Parathyroid adenoma (tissue), 2 donors: ENCODE measurements around the gene PLCH1.
A peak's percentile ranks its signal among the peaks of the same experiment; 100 is the strongest.

Experiments
- H2AFZ ChIP-seq: fragments of 300-600 bp; sonication (generic); one replicate; pipeline ENCODE4 v1.7.0; 2017; ENCODE audit warnings: antibody characterized with exemption, mild to moderate bottlenecking
- H3K27ac ChIP-seq: fragments of 300-600 bp; sonication (generic); one replicate; pipeline ENCODE4 v1.7.0; 2017
- H3K27me3 ChIP-seq: fragments of 300-600 bp; sonication (generic); one replicate; pipeline ENCODE4 v1.7.0; 2017; ENCODE audit warnings: low read length; ENCODE audit not compliant: control insufficient read depth, insufficient read depth
- H3K36me3 ChIP-seq: fragments of 300-600 bp; sonication (generic); one replicate; pipeline ENCODE4 v1.7.0; 2017; ENCODE audit warnings: low read length; ENCODE audit not compliant: control insufficient read depth, insufficient read depth
- H3K4me1 ChIP-seq: fragments of 300-600 bp; sonication (generic); one replicate; pipeline ENCODE4 v1.7.0; 2017; ENCODE audit warnings: control low read depth
- H3K4me2 ChIP-seq: fragments of 300-600 bp; sonication (generic); one replicate; pipeline ENCODE4 v1.7.0; 2017; ENCODE audit warnings: low read length
- H3K4me3 ChIP-seq: fragments of 300-600 bp; sonication (generic); one replicate; pipeline ENCODE4 v1.7.0; 2017; ENCODE audit warnings: low read depth, low read length
- H3K79me2 ChIP-seq: fragments of 300-600 bp; sonication (generic); one replicate; pipeline ENCODE4 v1.7.0; 2017; ENCODE audit warnings: control low read depth
- H3K9ac ChIP-seq: fragments of 300-600 bp; sonication (generic); one replicate; pipeline ENCODE4 v1.7.0; 2017; ENCODE audit warnings: mild to moderate bottlenecking
- H3K9me3 ChIP-seq: fragments of 300-600 bp; sonication (generic); one replicate; pipeline ENCODE4 v1.7.0; 2017; ENCODE audit warnings: low read length; ENCODE audit not compliant: control insufficient read depth
- CTCF ChIP-seq: fragments of 300-600 bp; sonication (generic); IDR thresholded peaks from one replicate; pipeline ENCODE4 v1.7.0; 2017; ENCODE audit warnings: antibody characterized with exemption, mild to moderate bottlenecking
- donor health status: primary hyperparathyroidism.

Gene PLCH1

GRCh38 chr3:155548195-155548594, 196.7 kb downstream of the PLCH1 start:
- Histone ChIP-seq H2AFZ (no peak overlapping the region), H3K79me2 (no peaks in the 10 kb centered on the region), H3K27ac (no peak overlapping the region), H3K4me1 (no peaks in the 10 kb centered on the region), H3K4me3 (no peak overlapping the region), H3K4me2 (no peak overlapping the region), H3K9ac (no peak overlapping the region), H3K9me3 (no peaks in the 10 kb centered on the region), H3K27me3 (no peaks in the 10 kb centered on the region), H3K36me3 (no peaks in the 10 kb centered on the region)
- no peak for TF ChIP-seq CTCF

DNA sequence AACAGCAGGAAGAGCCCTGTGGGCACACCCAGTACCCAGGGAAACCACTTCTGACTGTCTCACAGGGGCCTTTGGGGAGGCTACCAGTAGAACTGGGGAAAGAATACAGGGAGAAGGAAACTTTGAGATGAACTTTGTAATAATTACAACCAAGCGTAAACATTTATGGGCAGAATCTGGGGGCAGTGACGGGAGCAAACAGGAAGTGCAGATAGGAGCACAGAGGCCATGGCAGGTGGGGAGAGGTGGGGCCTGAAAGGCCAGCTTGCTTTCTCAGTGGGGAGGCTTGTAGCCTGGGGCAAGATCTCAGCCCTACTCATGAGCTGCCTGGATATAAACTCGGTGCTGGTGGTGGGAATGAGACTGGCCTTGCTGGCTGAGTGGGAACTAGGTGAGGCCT, 209.8 kb downstream of the PLCH1 start:
- no peak for TF ChIP-seq CTCF
- Histone ChIP-seq H3K27me3 (no peaks in the 10 kb centered on the region), H3K4me2 (no peak overlapping the region), H3K9ac (no peak overlapping the region), H3K4me3 (no peak overlapping the region), H3K9me3 (no peaks in the 10 kb centered on the region), H2AFZ (peak overlapping the region; percentile 41), H3K4me1 (peaks cover 9% of the 10 kb centered on the region), H3K79me2 (no peaks in the 10 kb centered on the region), H3K27ac (peak overlapping the region; percentile 59), H3K36me3 (no peaks in the 10 kb centered on the region)

- Histone ChIP-seq H3K27me3 (no peaks in the 10 kb centered on the region), H3K4me2 (no peak overlapping the region), H3K9me3 (no peaks in the 10 kb centered on the region), H3K4me1 (no peaks in the 10 kb centered on the region), H3K4me3 (no peak overlapping the region), H3K36me3 (no peaks in the 10 kb centered on the region), H3K79me2 (no peaks in the 10 kb centered on the region), H3K27ac (no peak overlapping the region), H2AFZ (no peak overlapping the region), H3K9ac (no peak overlapping the region)
- TF ChIP-seq CTCF = no peak
Measured at GRCh38 chr3:155528579-155528978, 216.3 kb downstream of the PLCH1 start.

DNA sequence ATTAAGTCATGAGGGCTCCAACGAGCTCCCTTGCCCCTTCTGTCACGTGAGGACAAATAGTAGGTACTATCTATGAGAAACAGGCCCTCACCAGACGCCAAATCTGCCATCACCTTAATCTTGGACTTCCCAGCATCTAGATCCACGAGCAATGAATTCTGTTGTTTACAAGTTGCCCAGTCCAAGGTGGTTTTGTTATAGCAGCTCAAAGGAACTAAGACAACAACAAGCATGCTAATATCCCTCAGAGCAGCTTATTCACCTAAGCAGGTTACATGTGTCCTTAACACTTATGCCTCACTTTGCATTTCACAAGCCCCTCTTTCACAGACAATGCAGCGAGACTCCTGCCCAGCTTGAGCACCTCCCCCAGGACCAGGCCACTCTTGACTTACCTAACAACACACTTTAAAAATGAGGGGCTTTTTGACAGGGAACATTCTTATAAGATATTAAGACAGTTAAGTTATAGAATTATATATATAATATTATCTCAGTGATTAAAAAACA, 219.5 kb downstream of the PLCH1 start:
- Histone ChIP-seq H3K79me2 (no peaks in the 10 kb centered on the region), H3K9me3 (no peaks in the 10 kb centered on the region), H3K4me2 (no peak overlapping the region), H2AFZ (no peak overlapping the region), H3K36me3 (no peaks in the 10 kb centered on the region), H3K4me3 (no peak overlapping the region), H3K4me1 (no peaks in the 10 kb centered on the region), H3K9ac (no peak overlapping the region), H3K27ac (no peak overlapping the region), H3K27me3 (no peaks in the 10 kb centered on the region)
- TF ChIP-seq CTCF = no peak

DNA sequence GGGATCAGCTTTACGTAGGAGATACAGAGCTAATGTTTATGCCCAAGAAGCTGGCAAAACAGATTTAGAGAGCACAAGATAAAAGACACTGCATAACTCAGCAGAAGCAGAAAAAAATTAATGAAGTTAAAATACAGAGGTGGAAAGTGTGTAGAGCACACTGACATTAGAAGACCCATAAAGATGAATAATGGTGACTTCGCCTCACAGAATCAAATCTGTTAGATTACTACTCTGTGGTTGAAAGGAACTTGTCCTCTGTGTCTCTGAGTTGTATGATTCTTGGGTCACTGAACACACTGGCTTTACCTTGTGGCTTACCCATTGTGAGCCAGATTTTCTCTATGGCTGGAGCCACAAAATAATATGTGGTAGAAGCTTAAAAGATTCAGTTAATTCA, 224.4 kb downstream of the PLCH1 start:
- Histone ChIP-seq H3K79me2 (no peaks in the 10 kb centered on the region), H3K4me3 (no peak overlapping the region), H3K4me1 (no peaks in the 10 kb centered on the region), H3K9me3 (no peaks in the 10 kb centered on the region), H3K27me3 (no peaks in the 10 kb centered on the region), H3K27ac (no peak overlapping the region), H3K4me2 (no peak overlapping the region), H3K36me3 (no peaks in the 10 kb centered on the region), H2AFZ (no peak overlapping the region), H3K9ac (no peak overlapping the region)
- no peak for TF ChIP-seq CTCF
